H9 (cell line): ENCODE measurements around the gene SLC22A8. TPM values are rescaled to one million over a fixed set of nuclear protein-coding genes. Genes with fewer than 3 reads are reported as not detected.

Experiments
- DNase-seq: peaks from one replicate; pipeline ENCODE4 v3.0.0-alpha.2; 2017
- H2AFZ ChIP-seq: one replicate; pipeline ENCODE4 v1.6.1; 2013; ENCODE audit warnings: mild to moderate bottlenecking, low read length, control low read depth, moderate library complexity
- H2AK5ac ChIP-seq: 2 replicates; pipeline ENCODE4 v1.6.1; 2013; ENCODE audit warnings: low read length, control low read depth, mixed read lengths; ENCODE audit not compliant: insufficient read length
- H2BK120ac ChIP-seq: one replicate; pipeline ENCODE4 v1.6.1; 2013; ENCODE audit warnings: low read depth, mild to moderate bottlenecking, low read length, control low read depth, inconsistent platforms; ENCODE audit not compliant: poor library complexity, severe bottlenecking
- H2BK12ac ChIP-seq: 2 replicates; pipeline ENCODE4 v1.6.1; 2013; ENCODE audit warnings: low read length, control low read depth, mixed read lengths, low read depth; ENCODE audit not compliant: insufficient read length
- H2BK15ac ChIP-seq: 2 replicates; pipeline ENCODE4 v1.6.1; 2013; ENCODE audit warnings: low read depth, low read length, control low read depth
- H2BK20ac ChIP-seq: one replicate; pipeline ENCODE4 v1.6.1; 2013; ENCODE audit warnings: low read depth, mild to moderate bottlenecking, low read length, control low read depth, inconsistent platforms; ENCODE audit not compliant: poor library complexity, severe bottlenecking
- H2BK5ac ChIP-seq: 2 replicates; pipeline ENCODE4 v1.6.1; 2013; ENCODE audit warnings: low read length, control low read depth, mixed read lengths; ENCODE audit not compliant: insufficient read length
- H3K14ac ChIP-seq: 2 replicates; pipeline ENCODE4 v1.6.1; 2013; ENCODE audit warnings: low read length, control low read depth; ENCODE audit not compliant: insufficient read depth
- H3K18ac ChIP-seq: 2 replicates; pipeline ENCODE4 v1.6.1; 2013; ENCODE audit warnings: low read depth, mild to moderate bottlenecking, mixed read lengths, low read length, control low read depth; ENCODE audit not compliant: insufficient read length
- H3K23ac ChIP-seq: 2 replicates; pipeline ENCODE4 v1.6.1; 2013; ENCODE audit warnings: low read length, control low read depth, mixed read lengths, low read depth; ENCODE audit not compliant: insufficient read length
- H3K23me2 ChIP-seq: 2 replicates; pipeline ENCODE4 v1.6.1; 2013; ENCODE audit warnings: low read depth, mild to moderate bottlenecking, mixed read lengths, low read length, control low read depth; ENCODE audit not compliant: insufficient read length, poor library complexity, severe bottlenecking
- H3K27ac ChIP-seq: 2 replicates; pipeline ENCODE4 v1.5.1; 2013; ENCODE audit warnings: low read length, control low read depth, mixed read lengths, low read depth; ENCODE audit not compliant: insufficient read length
- H3K27me3 ChIP-seq: 2 replicates; pipeline ENCODE4 v1.6.1; 2013; ENCODE audit warnings: low read length, control low read depth, inconsistent platforms; ENCODE audit not compliant: insufficient read depth
- H3K4ac ChIP-seq: 2 replicates; pipeline ENCODE4 v1.6.1; 2013; ENCODE audit warnings: low read depth, mild to moderate bottlenecking, control low read depth, inconsistent platforms, low read length, moderate library complexity
- H3K4me1 ChIP-seq: 2 replicates; pipeline ENCODE4 v1.6.1; 2013; ENCODE audit warnings: low read length, control low read depth, inconsistent platforms; ENCODE audit not compliant: insufficient read depth
- H3K4me2 ChIP-seq: 2 replicates; pipeline ENCODE4 v1.6.1; 2013; ENCODE audit warnings: low read length, control low read depth, mixed read lengths; ENCODE audit not compliant: insufficient read length, insufficient read depth
- H3K56ac ChIP-seq: 2 replicates; pipeline ENCODE4 v1.6.1; 2013; ENCODE audit warnings: low read depth, mild to moderate bottlenecking, mixed read lengths, low read length, control low read depth; ENCODE audit not compliant: insufficient read length
- H3K79me1 ChIP-seq: 2 replicates; pipeline ENCODE4 v1.6.1; 2013; ENCODE audit warnings: low read depth, mild to moderate bottlenecking, moderate library complexity, low read length, control low read depth, inconsistent platforms; ENCODE audit not compliant: insufficient read depth, poor library complexity, severe bottlenecking
- H3K79me2 ChIP-seq: 2 replicates; pipeline ENCODE4 v1.6.1; 2013; ENCODE audit warnings: low read length, control low read depth, inconsistent platforms; ENCODE audit not compliant: insufficient read depth
- H3K9ac ChIP-seq: 2 replicates; pipeline ENCODE4 v1.6.1; 2013; ENCODE audit warnings: low read length, control low read depth, mixed read lengths; ENCODE audit not compliant: insufficient read length; ENCODE audit errors: extremely low read depth
- H3K9me3 ChIP-seq: one replicate; pipeline ENCODE4 v1.6.1; 2013; ENCODE audit warnings: low read depth, low read length, inconsistent platforms; ENCODE audit not compliant: control insufficient read depth
- H3T11ph ChIP-seq: one replicate; pipeline ENCODE4 v1.6.1; 2013; ENCODE audit warnings: mild to moderate bottlenecking, low read length, control low read depth, inconsistent platforms
- H4K20me1 ChIP-seq: one replicate; pipeline ENCODE4 v1.6.1; 2013; ENCODE audit not compliant: control insufficient read depth, insufficient read length, insufficient read depth
- H4K5ac ChIP-seq: 2 replicates; pipeline ENCODE4 v1.6.1; 2013; ENCODE audit warnings: low read depth, mild to moderate bottlenecking, mixed read lengths, low read length, control low read depth; ENCODE audit not compliant: insufficient read length
- H4K8ac ChIP-seq: replicated peaks from 2 replicates; pipeline ENCODE4 v1.6.1; 2013; ENCODE audit warnings: low read length, control low read depth, mixed read lengths, low read depth; ENCODE audit not compliant: insufficient read length
- H4K91ac ChIP-seq: 2 replicates; pipeline ENCODE4 v1.6.1; 2013; ENCODE audit warnings: low read depth, mild to moderate bottlenecking, moderate library complexity, mixed read lengths, low read length, control low read depth; ENCODE audit not compliant: insufficient read length
- H3K27ac Mint-ChIP-seq, 3 experiments: 2 replicates in 2 of 3; 3 replicates in 1 of 3; pipeline ENCODE4 v1.8.0; 2020 to 2021; ENCODE audit warnings: mixed read lengths in 3 of 3, mild to moderate bottlenecking in 1 of 3, moderate library complexity in 1 of 3
- H3K27me3 Mint-ChIP-seq: 2 replicates; pipeline ENCODE4 v1.8.0; 2021; ENCODE audit warnings: low read depth, mild to moderate bottlenecking, moderate library complexity, mixed read lengths
- H3K36me3 Mint-ChIP-seq, 3 experiments: 2 replicates in 2 of 3; 3 replicates in 1 of 3; pipeline ENCODE4 v1.8.0; 2020 to 2021; ENCODE audit warnings: low read depth in 3 of 3, mixed read lengths in 3 of 3; ENCODE audit not compliant: insufficient read depth in 1 of 3
- H3K4me1 Mint-ChIP-seq, 2 experiments: 2 replicates each; pipeline ENCODE4 v1.8.0; 2020; ENCODE audit warnings: mixed read lengths in 2 of 2
- H3K4me3 Mint-ChIP-seq, 2 experiments: 2 replicates in 1 of 2; 3 replicates in 1 of 2; pipeline ENCODE4 v1.8.0; 2020 to 2021; ENCODE audit warnings: mild to moderate bottlenecking in 2 of 2, mixed read lengths in 2 of 2, moderate library complexity in 1 of 2
- H3K9me3 Mint-ChIP-seq, 2 experiments: 2 replicates in 1 of 2; 3 replicates in 1 of 2; pipeline ENCODE4 v1.8.0; 2020; ENCODE audit warnings: mild to moderate bottlenecking in 2 of 2, mixed read lengths in 2 of 2, moderate library complexity in 1 of 2
- CTCF ChIP-seq: fragments of 200-600 bp; sonication (generic); conservative IDR thresholded peaks from 3 replicates; pipeline ENCODE4 v1.8.0; 2021; ENCODE audit warnings: antibody characterized with exemption, mild to moderate bottlenecking
- WGBS: extraction: QIAGEN DNeasy Blood & Tissue Kit; methylation state at CpG from one replicate; pipeline ENCODE4 v1.1.7; 2013; ENCODE audit warnings: missing lambda C conversion rate, low lambda C conversion rate, mixed read lengths; ENCODE audit not compliant: insufficient read length; ENCODE audit errors: extremely low coverage; 5-methylcytosine and 5-hydroxymethylcytosine counted together
- total RNA-seq: library from RNA; stranded (reverse); gene quantifications from 2 replicates; pipeline ENCODE4 v1.2.1, GENCODE V29; 2021

Gene SLC22A8
- total RNA-seq, 1 experiment from 2014 or later, result not detected

GRCh38 chr11:62954478-62954877, 61.2 kb downstream of the SLC22A8 start:
- H3K4ac ChIP-seq, result no peak overlapping the region
- no peak overlapping the region for H4K5ac ChIP-seq
- H3K27ac ChIP-seq, result no peak overlapping the region
- H3K79me2 ChIP-seq, result no peaks in the 10 kb centered on the region
- H3T11ph ChIP-seq, result no peak overlapping the region
- Mint-ChIP-seq H3K27me3 (peaks cover 13% of the 10 kb centered on the region), H3K36me3 (no peaks in the 10 kb centered on the region; a peak in 1 of 7 replicates), H3K27ac (no peak overlapping the region), H3K9me3 (no peaks in the 10 kb centered on the region; a peak in 1 of 5 replicates), H3K4me1 (peaks cover 8 to 9% of the 10 kb centered on the region in 2 experiments), H3K4me3 (no peak overlapping the region)
- H3K79me1 ChIP-seq, result no peaks in the 10 kb centered on the region
- H4K91ac ChIP-seq, result no peak overlapping the region
- H2BK120ac ChIP-seq, result no peak overlapping the region
- TF ChIP-seq CTCF, result no peak
- H3K18ac ChIP-seq, result no peak overlapping the region
- no peak overlapping the region for H2BK20ac ChIP-seq
- DNase-seq, result no peak
- no peak overlapping the region for H3K56ac ChIP-seq
- no peak overlapping the region for H2AK5ac ChIP-seq
- H4K8ac ChIP-seq, result no peak overlapping the region
- H3K14ac ChIP-seq, result no peak overlapping the region
- no peak overlapping the region for H2AFZ ChIP-seq
- no peak overlapping the region for H3K4me2 ChIP-seq
- H2BK5ac ChIP-seq, result no peak overlapping the region
- no peak overlapping the region for H3K23ac ChIP-seq
- no peak overlapping the region for H2BK15ac ChIP-seq
- no peaks in the 10 kb centered on the region for H4K20me1 ChIP-seq
- H3K9me3 ChIP-seq, result no peaks in the 10 kb centered on the region
- no peaks in the 10 kb centered on the region for H3K23me2 ChIP-seq
- no peak overlapping the region for H2BK12ac ChIP-seq
- no peaks in the 10 kb centered on the region for H3K4me1 ChIP-seq
- H3K9ac ChIP-seq, result no peak overlapping the region
- no peaks in the 10 kb centered on the region for H3K27me3 ChIP-seq
- no CpG with 5 or more reads among the region's 5 CpGs for WGBS
